ENCODE measurements around the gene MICU1.

- TF ChIP-seq CTCF (IDR thresholded peaks at IDR 0.05 in 2 of 3, conservative IDR thresholded peaks at IDR 0.05 in 1 of 3; ENCODE audit: borderline replicate concordance in 1 of 3, insufficient read depth in 1 of 3, low read depth in 2 of 3, low read length in 2 of 3) (no peak), ZBTB33 (IDR thresholded peaks at IDR 0.05; ENCODE audit: extremely low read depth, insufficient replicate concordance, low read length) (no peak), REST (IDR thresholded peaks at IDR 0.05; ENCODE audit: low read depth) (no peak), ZNF274 (IDR thresholded peaks at IDR 0.05; ENCODE audit: low read depth, low read length) (no peak), EZH2phosphoT487 (IDR thresholded peaks at IDR 0.05; ENCODE audit: borderline replicate concordance) (no peak), POLR2A (IDR thresholded peaks at IDR 0.05; ENCODE audit: borderline replicate concordance, extremely low read depth, insufficient read depth, insufficient read length) (no peak), CEBPB (IDR thresholded peaks at IDR 0.05; ENCODE audit: low read depth) (no peak), RAD21 (IDR thresholded peaks at IDR 0.05; ENCODE audit: low read depth) (no peak), EZH2 (IDR thresholded peaks at IDR 0.05) (no peak), FOSL1 (IDR thresholded peaks at IDR 0.05; ENCODE audit: low read depth) (no peak)
These were observed 198.9 kb downstream of the MICU1 start for GRCh38 chr10:72426986-72427385.

Data from HCT116 (cell line).